HL-60/S4 treated with retinoic acid at 250 ng/mL for 4 days and 3 days (cell line): Measurements from ENCODE around the gene PRDX1.
"Not testable (repeated sequence)": the region's sequence is repeated elsewhere in the genome, so short reads cannot be mapped to it uniquely, and the experiment has no call there.

Experiments used
- in situ Hi-C: fragments of 300-500 bp; cut with MboI; formaldehyde crosslinking; loops from 2 replicates; pipeline ENCODE4 v1.7.0; 2022; ENCODE audit warnings: low sequenced_read_pairs

PRDX1 gene

DNA sequence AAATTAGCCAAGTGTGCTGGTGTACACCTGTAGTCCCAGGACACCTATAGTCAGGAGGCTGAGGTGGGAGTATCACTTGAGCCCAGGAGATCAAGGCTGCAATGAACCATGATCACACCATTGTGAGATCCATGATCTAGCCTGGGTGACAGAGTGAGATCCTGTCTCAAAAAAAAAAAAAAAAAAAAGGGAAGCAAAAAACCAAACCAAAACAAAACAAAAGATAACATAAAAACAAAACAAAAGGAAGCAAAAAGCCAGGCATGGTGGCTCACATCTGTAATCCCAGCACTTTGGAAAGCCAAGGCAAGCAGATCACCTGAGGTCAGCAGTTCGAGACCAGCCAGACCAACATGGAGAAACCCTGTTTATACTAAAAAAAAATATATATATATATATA is 19.5 kb upstream of the PRDX1 start:
- in situ Hi-C loops: no loop called here

DNA sequence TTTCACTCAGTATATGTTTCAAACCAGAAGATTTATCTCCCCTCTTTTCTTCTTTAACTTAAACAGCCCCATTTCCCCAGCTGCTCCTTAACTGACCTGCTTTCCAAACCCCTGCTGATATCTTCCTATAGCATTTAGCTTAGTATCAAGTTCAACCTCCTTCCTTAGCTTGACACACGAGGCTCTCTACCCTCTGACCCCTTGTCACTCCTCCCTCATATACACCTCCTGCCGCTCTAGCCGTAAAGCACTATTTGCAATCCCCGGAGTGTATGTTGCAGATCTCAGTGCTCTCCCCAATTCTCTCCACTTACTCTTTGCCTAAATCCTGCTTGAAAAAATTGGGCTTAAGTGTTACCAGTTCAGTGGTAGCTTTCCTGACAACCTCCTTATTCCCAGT is 15.2 kb upstream of the PRDX1 start:
- in situ Hi-C loops: no loop called here

DNA sequence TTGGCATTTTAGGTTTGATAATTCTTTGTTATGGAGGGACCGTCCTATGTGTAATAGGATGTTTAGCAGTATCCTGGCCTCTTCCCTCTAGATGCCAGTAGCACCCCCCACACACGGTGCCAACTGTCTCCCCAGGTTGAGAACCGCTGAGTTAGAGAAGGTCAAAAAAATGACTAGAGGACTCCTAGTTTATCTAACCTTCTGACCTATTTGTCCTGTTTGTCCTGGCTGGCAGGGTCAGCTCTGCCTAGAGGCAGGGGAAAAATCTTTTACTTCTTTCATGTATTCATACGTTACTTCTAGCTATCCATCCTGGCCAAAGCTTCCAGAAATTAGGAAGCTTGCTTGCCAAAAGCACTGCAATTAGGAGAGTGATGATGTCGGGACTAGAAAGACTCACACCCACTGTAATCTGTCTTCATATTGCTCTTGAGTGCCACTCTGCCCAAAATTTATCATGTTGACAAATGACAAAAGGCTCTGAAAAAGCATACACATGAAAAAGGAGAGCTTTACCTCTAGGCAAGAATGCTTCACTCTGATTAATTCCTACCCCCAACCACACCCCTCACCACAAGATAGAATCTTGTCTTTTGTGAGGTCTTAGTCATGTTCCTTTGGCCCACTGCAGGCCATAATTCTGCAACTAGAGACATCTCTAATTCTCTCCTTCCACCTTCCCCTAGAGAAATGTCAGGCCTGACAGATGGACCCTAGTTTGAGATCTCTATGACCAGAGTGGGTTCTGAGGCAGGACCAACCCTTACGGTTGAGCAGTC is 14.5 kb upstream of the PRDX1 start:
- in situ Hi-C loops: no loop called here

DNA sequence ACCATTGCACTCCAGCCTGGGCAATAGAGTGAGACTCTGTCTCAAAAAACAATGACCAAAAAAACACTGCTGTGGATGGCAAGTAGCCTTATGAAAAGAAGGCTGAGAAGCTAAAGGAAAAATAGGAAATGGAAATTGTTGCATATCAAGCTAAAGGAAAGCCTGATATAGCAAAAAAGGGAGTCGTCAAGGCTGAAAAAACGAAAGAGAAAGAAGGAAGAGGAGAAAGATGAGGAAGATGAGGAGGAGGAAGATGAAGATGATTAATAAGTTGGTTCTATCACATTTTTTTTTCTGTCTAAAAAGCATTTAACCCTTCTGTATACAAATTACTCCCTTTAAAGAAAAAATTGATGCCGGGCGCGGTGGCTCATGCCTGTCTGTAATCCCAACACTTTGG is 10.2 kb upstream of the PRDX1 start:
- in situ Hi-C loops: no loop called here

DNA sequence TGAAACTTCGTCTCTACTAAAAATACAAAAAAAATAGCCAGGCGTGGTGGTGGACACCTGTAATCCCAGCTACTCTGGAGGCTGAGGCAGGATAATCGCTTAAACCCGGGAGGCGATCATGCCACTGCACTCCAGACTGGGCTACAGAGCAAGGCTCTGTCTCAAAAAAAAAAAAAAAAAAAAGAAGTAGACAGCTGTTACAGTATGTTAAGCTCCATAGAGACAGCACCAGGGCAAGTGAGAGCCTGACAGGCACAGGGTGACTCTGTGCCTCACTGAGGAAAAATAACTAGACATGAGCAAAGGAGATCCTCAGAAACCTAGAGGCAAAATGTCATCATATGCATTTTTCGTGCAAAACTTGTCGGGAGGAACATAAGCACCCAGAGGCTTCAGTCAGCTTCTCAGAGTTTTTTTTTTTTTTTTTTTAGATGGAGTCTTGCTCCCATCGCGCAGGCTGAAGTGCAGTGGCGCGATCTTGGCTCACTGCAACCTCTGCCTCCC is 9.0 kb upstream of the PRDX1 start:
- in situ Hi-C loops: no loop called here

DNA sequence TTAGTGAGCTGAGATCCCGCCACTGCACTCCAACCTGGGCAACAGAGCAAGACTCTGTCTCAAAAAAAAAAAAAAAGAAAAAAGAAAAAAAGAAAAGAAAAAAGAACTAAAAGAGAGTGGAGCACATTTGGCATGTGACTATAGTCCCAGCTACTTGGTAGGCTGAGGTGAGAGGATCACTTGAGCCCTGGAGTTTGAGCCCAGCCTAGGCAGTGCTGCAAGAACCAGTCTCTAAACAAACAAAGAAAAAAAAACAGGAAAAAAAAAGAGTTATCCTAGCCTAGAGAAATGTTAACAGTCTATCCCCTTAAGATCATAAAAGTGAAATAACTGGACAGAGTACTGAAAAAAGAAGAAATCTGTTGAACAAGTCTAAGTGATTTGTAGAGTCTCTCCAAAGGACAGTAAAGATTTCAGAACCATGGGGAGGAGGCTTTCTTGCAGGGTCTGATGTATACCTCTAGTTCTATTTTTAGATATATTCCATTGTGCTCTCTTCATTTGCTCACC is 4.5 kb upstream of the PRDX1 start:
- in situ Hi-C loops: no loop called here

DNA sequence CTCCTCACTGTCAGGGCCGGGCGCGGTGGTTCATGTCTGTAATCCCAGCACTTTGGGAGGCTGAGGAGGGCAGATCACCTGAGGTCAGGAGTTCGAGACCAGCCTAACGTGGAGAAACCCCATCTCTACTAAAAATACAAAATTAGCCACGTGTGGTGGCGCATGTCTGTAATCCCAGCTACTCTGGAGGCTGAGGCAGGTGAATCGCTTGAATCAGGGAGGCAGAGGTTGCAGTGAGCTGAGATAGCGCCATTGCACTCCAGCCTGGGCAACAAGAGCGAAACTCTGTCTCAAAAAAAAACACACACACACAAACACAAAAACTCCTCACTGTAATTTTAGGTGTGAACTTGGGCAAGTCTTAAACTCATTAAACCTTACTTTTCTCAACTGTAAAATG is 2.3 kb upstream of the PRDX1 start:
- in situ Hi-C loops: not testable (repeated sequence)

DNA sequence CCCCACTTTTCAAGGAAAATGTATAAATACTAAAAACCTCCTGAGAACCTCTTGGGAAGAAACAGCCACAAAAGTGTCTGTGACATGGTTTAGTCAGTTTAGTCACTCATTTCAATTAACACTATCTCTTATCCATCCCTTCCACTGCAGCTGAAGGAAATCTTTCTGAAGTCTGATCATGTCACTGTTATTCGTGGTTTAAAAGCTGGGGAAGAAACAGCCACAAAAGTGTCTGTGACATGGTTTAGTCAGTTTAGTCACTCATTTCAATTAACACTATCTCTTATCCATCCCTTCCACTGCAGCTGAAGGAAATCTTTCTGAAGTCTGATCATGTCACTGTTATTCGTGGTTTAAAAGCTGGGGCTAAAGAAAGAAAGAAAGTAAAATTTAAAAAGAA is 1.8 kb upstream of the PRDX1 start:
- in situ Hi-C loops: not testable (repeated sequence)

DNA sequence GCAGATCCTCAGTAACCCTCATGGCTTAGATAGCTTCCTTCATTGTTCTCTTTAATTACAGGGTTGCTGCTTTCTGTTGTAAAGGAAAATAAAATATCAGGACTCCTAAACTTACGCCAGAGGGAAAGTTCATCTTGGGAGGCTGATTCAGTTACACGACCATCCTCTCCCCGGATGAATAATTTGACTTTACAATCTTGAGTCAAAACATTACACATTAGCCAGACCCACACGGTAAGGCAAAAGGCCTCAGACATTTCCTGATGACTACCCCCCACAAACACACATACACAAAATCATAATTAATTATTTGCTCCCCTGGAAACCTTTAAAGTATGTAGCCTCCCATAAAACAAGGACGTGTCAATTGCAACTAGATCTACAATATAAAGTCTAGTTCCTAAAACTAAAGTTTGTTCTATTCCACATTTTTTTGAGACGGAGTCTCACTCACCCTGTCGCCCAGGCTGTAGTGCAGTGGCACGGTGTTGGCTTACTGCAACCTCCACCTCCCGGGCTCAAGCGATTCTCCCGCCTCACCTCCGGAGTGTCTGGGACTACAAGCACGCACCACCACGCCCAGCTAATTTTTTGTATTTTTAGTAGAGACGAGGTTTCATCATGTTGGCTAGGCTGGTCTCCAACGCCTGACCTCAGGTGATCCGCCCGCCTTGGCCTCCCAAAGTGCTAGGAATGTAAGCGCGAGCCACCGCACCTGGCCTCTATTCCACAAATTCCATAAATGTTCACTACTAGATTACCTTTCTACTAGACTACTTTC is 830 bp upstream of the PRDX1 start:
- in situ Hi-C loops: no loop called here

DNA sequence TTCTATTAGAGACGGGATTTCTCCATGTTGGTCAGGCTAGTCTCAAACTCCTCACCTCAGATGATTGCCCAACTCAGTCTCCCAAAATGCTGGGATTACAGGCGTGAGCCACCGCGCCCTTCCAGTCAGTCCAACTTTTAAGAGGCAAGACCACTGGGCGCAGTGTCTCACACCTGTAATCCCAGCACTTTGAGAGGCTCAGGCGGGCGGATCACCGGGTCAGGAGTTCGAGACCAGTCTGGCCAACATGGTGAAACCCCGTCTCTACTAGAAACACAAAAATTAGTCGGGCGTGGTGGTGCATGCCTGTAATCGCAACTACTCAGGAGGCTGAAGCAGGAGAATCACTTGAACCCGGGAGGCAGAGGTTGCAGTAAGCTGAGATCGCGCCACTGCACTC is 1.9 kb downstream of the PRDX1 start:
- in situ Hi-C loops: not testable (repeated sequence)

DNA sequence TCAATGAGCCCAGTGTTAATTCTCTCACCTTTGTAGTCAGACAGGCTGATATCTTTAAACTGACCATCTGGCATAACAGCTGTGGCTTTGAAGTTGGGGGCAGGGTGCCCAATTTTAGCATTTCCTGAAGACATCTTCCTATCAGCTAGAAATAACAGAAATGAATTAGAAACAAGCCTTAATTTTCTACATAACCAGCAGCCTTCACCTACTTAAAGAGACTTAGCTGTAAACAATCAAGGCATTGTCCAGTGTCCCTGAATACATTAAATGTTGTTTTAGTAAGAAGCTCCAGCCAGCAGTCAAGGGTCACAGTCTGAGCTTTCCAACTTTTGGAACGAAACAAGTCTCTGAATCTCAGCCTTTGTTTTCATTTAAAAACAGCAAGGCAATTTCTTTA is 2.8 kb downstream of the PRDX1 start:
- in situ Hi-C loops: no loop called here

DNA sequence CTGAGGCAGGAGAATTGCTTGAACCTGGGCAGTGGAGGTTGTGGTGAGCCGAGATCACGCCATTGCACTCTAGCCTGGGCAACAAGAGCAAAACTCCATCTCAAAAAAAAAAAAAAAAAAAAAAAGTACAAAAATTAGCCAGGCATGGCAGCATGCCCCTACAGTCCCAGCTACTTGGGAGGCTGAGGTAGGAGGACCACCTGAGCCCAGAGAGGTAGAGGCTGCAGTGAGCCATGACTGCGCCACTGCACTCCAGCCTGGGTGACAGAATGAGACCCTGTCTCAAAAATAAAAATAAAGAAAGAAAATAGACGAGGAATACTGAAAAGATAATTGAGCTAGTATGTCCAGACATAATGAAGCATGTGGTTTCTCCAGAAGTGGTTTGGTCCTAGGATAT is 3.3 kb downstream of the PRDX1 start:
- in situ Hi-C loops: not testable (repeated sequence)

DNA sequence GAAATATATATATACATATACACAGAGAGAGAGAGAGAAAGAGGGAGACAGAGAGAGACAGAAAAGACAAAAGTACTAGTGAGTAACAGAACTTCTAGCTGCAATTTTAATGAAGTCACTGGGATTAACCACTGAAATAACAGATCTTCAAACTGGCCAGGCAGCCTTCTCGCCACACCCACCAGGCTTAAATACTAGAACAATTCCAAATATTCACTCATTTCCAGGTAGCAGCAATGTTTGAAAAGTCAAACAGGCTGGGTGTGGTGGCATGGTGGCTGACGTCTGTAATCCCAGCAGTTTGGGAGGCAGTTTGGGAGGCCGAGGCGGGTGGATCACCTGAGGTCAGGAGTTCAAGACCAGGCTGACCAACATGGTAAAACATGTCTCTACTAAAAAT is 5.2 kb downstream of the PRDX1 start:
- in situ Hi-C loops: no loop called here

DNA sequence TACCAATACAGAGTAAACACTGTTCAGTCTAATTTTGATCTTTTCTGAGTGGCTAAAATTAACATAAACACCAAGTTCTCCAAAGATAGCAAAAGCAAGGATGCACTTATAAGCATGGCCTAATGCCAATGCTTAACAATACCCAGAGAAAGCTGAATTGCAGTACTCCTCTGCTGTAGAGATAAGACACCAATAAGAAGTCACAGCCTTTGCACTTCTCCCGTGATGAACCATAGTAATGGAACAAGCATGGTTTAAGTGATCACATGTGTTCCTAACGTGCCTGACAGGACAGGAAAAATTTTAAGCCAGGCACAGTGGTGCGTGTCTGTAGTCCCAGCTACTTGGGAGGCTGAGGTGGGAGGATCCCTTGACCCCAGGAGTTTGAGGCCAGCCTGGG is 5.6 kb downstream of the PRDX1 start:
- in situ Hi-C loops: no loop called here

DNA sequence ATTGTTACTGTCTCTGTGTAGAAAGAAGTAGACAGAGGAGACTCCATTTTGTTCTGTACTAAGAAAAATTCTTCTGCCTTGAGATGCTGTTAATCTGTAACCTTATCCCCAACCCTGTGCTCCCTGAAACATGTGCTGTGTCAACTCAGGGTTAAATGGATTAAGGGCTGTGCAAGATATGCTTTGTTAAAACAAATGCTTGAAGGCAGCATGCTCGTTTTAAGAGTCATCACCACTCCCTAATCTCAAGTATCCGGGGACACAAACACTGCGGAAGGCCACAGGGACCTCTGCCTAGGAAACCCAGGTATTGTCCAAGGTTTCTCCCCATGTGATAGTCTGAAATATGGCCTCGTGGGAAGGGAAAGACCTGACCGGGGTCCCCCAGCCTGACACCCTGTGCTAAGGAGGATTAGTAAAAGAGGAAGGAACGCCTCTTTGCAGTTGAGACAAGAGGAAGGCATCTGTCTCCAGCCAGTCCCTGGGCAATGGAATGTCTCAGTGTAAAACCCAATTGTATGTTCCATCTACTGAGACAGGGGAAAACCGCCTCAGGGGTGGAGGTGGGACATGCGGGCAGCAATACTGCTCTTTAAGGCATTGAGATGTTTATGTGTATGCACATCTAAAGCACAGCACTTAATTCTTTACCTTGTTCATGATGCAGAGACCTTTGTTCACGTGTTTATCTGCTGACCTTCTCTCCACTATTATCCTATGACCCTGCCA is 8.0 kb downstream of the PRDX1 start:
- in situ Hi-C loops: not testable (repeated sequence)

DNA sequence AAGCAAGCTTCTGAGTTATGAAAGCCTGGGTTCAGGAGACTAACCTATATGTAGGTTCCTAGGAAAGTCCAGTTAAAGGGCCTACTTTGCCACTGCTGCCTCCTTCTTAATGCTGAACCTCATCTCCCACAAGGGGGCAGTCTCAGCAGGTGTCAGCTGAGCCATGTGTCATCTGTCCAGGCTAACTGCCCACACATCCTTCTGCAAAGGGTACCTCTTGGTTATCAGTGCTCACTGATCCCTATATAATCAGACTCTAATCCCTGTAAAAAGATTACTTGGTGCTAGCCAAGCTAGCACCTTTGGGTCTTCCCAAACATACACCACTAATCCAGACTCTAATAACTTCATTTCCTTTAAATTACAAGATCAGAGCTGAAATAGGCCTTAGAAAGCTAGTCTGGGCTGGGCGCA is 9.0 kb downstream of the PRDX1 start:
- in situ Hi-C loops: no loop called here

DNA sequence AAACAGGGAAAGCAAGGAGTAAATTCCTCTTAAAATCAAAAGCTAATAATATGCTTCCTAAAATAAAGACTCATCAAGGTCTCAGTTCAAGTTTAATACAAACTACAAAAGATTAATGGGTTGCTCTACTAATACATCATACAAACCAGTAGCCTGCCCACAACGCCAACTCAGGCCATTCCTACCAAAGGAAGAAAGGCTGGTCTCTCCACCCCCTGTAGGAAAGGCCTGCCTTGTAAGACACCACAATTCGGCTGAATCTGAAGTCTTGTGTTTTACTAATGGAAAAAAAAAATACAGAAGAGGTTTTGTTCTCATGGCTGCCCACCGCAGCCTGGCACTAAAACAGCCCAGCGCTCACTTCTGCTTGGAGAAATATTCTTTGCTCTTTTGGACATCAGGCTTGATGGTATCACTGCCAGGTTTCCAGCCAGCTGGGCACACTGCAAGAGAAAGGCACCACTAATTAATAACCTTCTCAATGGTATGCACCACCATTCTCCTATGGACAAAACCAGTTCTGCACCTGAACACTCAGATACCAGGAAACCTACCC is 10.6 kb downstream of the PRDX1 start:
- in situ Hi-C loops: no loop called here

DNA sequence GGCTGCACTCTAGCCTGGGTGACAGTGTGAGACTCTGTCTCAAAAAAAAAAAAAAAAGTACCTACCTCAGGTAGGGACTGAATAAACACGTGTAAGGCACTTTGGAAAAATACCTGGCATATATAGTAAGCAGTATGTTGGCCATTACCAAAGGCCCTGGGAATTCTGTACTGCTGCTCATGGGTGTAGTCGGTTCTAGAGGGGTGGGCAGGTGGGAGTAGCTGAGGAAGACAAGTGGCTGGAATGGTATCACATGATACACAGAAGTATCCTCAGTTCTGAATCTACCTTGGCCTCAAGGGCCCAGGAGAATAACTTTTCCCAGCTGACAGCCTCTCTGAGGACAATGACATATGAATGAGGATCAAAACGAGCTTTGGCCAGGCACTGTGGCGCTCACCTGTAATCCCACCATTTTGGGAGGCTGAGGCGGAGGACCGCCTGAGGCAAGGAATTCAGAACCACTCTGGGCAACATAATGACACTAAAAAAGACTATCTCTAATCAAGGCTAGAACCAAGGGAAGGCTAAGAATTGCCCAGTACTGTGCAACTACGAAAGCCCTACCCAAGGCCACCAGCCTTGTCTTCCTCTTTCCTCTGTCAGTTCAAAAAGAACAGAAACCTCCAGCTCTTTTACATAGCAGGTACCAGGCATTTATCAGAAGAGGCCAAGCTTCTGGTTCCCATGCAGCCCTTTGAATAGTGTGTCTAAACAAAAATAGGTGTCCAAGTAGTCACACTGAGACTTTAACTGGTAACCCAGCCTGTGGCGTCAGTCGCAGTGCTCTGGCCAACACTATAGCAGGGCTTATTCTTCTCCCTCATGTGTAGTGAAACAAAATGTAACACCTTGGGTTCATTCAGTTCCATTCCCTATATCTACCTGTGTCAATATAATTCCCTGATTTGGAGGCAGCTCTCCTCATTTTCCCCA is 11.4 kb downstream of the PRDX1 start:
- in situ Hi-C loops: no loop called here

DNA sequence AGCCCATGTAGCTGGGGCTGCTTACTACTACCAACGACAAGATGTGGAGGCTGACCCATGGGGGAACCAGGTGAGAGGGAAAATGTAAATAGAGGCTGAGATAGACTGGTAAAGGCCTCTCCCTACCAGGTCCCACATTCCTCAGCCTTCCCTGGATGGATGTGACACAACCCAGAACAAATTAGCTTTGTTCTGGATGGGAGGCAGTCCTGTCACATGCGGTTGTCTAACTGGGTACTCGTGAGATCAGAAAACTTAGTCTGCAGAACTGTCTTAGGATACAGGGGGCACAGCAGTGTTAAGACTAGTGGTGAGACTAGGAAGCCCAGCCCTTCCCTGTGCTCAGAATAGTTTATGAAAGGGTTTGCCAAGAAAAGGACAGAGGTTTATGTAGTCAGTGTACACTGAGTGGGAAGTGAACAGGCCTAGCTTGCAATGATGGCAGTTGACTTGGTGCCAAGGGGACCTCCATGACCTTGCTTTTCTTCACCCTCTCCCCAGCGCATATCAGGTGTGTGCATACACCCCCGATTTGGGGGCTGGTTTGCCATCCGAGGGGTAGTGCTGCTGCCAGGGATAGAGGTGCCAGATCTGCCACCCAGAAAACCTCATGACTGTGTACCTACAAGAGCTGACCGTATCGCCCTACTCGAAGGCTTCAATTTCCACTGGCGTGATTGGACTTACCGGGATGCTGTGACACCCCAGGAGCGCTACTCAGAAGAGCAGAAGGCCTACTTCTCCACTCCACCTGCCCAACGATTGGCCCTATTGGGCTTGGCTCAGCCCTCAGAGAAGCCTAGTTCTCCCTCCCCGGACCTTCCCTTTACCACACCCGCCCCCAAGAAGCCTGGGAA is 13.2 kb downstream of the PRDX1 start:
- in situ Hi-C loops: loop anchor here (5.0 kb wide), 1 partner anchor 59 kb away; no protein-coding TSS in a partner anchor
